Middle frontal gyrus (tissue), 1 donor: ENCODE results near the gene POU2AF1.

Experiments used
- DNase-seq: peaks from one replicate; pipeline ENCODE4 v3.0.0-alpha.2; 2015; ENCODE audit warnings: low spot score; ENCODE audit errors: extremely low spot score

The POU2AF1 gene

DNA sequence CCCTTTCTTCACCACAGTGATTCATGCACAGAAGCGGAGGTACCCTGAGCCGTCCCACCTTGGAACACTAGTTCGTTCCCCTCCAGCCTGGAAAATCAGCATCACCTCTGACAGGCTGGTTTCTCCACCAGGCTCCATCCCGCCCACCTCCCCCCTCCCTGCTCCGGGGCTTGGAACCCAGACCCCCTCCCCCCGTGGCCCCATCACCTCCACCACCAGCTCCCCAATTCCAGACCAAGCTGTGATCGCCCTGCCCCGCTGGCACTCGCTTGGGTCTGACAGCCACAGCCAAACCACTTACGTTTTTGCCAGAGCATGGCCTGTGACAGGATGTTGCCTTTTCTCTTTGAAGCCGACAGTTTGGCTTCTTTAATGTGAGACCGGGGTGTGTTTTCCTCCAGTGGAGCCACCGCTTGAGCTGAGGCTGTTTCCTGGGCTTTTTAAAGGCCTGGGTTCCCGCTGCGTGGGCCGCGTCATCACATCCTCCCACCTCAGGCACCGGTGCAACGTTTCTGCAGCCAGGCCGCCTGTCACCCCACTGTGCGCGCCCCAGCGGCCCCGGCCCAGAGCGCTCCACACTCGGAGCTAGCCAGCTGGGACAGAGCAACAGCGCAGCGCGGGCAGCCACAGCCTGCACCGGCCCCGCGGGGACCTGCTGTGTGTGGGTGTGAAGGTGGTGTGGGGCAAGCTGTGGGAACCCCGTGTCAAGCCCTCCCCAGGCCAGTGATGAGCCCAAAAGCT lies at the start of gene POU2AF1:
Gene POU2AF1 (minus strand): TSS at position 415 of the 741 bp plus-strand sequence. CDS start 98 bp downstream, at position 317.
- DNase-seq: no peak

DNA sequence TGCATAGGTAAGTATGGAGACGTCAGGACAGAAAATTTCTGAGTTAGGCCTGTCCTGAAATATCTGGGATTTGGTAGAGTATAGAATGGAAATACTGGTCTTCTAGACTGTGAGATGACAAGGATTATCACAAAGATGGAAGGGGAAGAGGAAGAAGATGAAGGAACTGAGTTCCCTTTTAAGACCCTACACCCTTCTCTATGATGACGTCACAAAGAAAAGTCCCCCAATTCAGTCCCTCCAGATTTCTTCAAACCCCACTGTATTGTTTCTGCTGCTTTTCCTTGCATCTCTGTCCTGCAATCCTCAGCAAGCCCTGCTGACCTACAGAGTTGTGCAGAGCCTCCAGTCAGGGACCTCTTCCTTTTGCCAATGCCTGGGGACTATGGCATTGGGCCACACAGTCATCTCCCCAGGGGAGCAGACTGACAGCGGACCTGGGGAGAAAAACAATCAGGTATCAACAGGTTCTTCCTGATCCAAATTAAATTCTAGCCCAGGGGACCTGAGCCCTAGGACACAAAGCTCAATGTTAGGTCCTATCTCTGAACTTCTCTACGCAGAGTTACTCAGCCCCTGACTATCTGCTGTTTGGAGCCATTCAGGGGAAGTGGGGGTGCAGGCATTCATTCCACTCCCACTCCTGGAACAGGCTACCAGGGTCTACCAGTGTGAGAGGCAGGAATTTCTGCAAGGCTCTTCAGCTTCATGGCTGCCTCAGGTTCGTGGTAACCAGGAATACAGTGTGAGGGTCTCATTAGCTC lies 49.2 kb upstream of the POU2AF1 start:
- DNase-seq: no peak

- no peak for DNase-seq
Observed at GRCh38 chr11:111427471-111427912, 48.4 kb upstream of the POU2AF1 start.

- no peak for DNase-seq
Observed at GRCh38 chr11:111426617-111427016, 47.5 kb upstream of the POU2AF1 start.

DNA sequence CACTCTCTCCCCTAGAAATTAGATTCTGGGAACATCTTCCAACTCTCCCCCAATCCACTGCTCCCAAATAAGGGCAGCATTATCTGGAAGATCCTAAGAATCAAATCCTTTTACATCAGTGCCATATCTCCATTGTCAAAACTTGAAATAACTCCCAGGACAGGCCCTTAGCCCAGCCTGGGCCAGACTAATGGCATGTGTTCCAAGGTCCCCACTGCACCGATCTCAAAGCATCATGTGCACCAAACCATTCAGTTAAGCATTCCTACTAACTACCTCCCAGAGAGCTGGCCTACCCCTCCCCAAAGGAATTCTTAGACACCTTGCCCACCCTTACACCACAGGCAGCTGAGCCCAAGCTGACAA lies 44.2 kb upstream of the POU2AF1 start:
- no peak for DNase-seq

GRCh38 chr11:111422494-111423249 lies 43.6 kb upstream of the POU2AF1 start:
- no peak for DNase-seq

DNA sequence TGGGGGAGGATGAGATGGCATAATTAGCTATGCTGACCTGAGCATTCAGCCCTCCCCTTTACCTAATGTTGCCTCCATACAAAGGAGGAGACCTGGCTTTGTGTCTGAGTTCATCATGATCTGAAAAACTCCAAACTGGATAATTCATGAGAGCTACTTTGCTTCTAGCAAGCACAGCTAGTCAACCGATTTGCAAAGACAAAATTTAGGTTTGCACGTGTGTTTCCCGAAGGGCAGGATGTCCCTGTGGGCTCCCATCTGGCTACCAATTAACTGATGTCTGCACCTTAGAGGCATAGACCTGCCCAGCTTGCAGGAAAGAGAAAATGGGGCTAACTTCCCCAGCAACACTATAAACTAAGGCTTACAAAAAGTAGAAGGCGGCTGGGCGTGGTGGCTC lies 42.2 kb upstream of the POU2AF1 start:
- DNase-seq: no peak

GRCh38 chr11:111419641-111420327 lies 40.7 kb upstream of the POU2AF1 start:
- no peak for DNase-seq

GRCh38 chr11:111419181-111419580 lies 40.1 kb upstream of the POU2AF1 start:
- DNase-seq: no peak

DNA sequence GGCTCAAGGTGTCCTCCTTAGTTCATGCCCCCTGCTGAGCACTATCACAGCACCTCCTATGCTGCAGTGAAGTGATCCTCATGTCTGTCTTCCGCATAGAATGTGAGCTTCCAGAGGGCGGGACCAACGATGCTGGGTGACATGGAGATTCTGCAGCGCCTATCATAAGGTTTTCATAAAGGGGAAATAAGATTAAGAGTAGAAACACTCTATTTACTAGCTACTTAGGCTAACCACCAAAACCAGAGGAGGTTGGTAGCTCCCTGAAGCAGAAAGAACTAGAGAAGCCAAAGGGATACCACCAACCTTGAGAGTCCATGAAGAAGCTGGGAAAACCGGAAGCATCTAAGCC lies 39.3 kb upstream of the POU2AF1 start:
- no peak for DNase-seq

DNA sequence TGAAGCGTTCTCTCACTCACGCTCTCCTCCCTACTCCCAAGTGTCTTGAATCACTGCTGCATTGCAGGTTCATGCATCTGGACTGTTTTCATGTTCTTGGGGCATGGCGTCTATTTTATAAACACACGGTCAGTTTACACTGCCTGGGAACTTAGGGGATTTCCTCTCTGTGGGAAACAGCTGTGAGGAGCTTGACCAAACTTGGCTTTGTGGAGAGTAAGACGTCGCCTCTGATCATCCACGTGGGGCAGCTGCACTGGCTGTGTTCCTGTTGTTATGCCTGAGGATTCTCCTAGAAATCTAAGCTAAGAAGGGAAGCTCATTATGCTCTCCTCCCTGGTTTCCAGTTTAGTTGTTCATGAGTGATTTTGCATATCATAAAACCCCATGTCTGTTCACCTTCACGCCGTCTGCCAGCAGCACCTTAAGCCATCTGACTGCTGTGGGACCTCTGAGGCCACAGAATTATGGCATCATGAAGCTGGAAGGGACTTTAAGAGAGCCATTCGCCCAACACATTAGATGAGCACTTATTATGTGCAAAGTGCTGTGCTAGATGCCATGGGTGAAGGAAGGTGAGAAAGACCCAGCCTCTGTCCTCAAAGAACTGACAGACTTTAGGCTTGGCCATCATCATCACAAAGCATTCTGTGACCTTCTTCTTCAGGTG lies 38.8 kb upstream of the POU2AF1 start:
- DNase-seq: no peak

DNA sequence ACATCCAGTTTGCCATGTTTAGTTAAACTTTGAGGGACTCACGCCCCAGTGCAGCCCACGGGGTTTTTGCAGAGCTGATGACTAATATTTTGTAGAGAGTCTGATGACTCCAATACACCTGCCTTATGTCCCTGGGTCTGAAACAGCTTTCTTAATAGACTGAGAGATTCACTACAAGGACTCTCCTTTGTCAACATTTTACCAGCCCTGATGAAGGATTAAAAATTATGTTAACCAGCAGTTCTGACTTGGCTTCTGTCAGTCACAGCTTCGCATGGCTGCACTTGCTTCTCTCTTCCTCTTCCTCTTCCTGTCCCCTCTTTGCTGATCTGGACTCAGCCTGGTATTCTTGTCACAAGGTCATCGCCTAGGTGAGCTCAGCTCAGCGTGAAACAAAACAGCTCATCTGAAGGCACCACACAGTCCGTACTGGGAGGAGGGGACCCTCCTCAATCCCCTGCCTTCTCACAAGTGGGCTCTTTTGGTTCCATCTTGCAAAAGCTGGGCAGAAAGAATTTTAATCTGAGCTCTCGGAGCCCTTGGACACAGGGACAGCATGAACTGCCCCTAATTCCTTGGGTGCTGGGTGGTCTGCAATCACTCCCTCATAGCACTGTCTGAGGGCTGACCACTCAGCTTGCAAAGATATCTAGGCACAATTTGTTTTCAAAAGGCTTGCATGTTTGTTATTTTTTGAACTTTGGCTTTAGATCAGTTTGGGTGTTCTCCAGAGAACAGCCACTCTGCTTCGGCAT lies 38.1 kb upstream of the POU2AF1 start:
- no peak for DNase-seq

DNA sequence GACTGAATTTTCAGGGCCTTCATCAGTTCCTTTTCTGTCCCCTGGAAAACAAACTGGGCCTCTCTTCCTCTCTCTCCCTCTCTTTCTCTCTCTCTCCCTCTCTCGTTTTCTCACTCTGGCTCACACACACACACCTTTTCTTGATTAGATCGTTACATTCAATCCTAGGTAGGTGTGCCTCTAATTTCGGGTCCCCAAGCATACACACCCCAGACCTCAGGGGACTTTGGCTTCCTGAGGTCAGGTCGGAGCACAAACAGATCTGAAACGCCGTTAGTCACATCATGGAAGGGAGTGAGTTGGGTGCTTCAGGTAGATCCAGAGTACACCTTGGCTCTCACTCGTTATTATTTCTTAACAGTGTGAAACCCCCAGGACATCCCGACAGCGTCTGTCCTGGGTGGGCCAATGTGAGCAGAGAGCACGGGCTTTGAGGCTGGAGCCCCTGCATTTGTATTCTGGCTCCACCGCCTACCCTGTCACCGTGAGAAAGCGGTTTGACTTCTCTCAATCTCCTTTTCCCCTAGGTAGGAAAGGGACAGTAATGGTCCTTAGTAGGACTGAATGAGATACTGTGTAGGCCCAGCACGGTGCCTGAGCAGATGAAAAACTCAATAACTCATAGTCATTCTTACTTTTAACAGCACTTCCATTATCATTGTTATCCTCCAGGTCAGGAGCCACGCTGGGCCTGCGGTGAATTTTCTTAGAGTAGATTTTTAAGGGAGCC lies 37.3 kb upstream of the POU2AF1 start:
- no peak for DNase-seq

DNA sequence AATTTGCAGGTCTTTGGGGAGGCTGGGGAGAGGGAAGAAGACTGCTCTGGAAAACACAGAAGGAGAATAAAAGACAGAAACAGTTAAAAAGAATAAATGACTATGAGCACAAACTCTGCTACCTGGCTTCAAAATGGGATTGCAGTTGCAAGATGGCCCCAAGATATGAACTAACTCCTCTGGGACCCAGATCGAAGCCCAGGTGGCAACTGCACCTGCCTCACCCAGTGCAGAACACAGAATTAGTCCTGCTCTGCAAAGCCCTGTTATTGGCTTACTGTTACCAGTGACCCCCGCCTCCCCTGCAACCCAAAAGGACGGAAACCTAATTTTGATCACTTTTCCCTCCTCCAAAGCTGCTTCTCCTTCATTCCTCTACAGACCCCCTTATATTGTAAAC lies 35.9 kb upstream of the POU2AF1 start:
- no peak for DNase-seq

DNA sequence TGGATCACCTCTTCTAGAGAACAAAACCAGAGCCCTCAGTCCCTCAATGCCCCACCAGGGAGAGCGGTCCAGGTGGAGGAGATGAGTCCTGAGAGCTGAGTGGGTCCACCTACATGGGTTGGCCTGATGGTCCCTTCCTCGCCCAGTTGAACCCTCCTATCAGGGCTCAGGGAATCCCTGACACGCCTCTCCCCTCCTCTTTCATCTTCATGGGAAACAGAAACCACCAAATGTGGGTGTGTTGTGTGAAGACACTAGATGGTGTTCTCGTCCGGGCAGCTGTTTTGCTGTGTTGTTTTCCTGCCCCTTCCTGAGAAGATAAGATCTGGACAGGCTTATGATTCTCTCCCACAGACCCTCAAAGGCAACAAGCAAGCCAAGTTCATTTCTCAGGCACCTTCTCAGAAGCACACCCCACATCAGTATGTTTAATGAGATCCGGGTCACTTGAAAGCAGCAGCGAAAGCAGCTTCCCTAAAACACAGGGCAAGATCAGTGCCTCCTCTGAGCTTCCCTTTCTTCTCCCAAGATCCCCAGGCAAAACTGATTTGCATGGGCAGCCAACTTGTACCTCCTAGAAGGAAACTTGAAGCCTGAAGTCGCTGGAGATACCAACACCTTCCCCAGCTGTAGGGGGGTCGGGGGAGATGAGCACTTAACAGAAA lies 35.3 kb upstream of the POU2AF1 start:
- no peak for DNase-seq

DNA sequence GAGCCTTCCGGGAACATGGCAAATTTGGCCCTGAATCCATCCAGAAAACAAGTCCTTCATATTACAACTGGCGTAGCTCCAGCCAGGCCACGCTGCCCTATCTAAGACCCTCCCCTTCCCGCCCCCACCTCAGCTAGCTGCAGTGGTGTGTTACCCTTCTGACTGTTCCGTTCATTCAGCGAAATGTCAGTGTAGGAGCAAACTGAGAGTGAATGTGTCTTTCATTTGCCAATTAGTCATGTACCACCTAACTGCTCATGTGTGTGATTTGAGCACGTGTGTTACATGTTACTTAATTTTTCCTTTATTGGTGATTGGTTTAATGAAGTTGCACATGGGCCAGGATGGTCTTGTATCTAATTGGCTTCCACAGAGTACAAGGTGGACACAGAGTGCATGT lies 34.8 kb upstream of the POU2AF1 start:
- no peak for DNase-seq

- DNase-seq: no peak
Observed at GRCh38 chr11:111412293-111412692, 33.2 kb upstream of the POU2AF1 start.

DNA sequence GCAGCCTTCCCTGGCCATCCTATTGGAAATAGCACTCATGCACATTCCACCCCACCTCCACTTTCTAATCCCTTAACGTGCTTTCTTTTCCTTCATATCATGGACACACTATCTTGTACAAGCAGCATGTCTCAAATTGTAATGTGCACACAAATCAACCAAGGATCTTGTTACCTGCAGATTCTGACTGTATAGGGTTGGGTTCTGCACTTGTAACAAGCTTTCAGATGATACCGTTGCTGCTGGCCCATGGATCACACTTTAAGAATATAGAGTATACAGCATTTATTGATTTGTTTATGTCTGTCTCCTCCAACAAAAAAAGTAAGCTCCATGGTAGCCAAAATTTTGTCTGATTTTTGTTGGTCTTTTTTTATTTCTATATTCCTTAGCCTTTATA lies 32.4 kb upstream of the POU2AF1 start:
- no peak for DNase-seq

DNA sequence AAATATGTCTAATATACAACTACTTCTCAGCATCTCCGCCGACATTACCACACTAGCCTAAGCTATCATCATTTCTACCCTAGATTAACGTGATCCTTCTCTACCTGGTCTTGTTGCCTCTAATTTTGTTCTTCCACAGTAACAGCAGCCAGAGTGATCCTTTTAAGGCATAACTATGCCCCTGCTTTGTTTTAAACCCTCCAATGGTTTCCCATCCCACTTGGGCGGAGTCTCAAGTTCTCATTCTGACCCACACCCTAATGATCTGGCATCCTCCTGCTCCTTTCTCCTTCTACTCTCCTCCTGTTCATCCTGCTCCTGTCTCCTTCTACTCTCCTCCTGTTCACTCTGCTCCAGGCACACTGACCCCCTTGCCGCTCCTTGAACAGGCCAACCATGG lies 31.9 kb upstream of the POU2AF1 start:
- no peak for DNase-seq
